ENCODE data around the gene ZC3H12C.

Gene ZC3H12C

DNA sequence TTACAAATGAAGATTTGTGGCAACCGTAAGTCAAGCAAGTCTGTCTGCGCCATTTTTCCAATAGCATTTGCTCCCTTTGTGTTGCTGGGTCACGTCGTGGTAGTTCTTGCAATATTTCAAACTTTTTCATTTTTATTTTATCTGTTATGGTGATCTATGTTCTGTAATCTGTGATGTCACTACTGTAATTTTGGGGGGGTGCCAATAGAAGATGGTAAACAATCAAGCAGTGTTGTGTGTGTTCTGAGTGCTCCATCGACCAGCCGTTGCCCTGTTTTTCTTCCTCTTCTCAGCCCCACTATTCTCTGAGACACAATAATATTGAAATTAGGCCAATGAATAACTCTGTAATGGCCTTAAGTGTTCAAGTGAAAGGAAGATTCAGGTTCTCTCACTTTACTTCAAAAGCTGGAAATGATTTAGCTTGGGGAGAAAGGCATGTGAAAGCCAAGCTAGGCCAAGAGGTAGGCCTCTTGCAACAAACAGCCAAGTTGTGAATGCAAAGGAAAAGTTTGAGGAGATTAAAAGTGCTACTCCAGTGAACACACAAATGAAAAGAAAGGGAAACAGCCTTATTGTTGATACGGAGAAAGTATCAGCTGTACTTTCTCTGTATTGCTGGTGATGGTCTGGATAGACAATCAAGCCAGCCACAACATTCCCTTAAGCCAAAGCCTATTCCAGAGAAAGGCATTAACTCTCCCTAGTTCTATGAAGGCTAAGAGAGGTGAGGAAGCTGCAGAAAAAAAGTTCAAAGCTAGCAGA is 7.5 kb downstream of the ZC3H12C start:
- no peak for DNase-seq

DNA sequence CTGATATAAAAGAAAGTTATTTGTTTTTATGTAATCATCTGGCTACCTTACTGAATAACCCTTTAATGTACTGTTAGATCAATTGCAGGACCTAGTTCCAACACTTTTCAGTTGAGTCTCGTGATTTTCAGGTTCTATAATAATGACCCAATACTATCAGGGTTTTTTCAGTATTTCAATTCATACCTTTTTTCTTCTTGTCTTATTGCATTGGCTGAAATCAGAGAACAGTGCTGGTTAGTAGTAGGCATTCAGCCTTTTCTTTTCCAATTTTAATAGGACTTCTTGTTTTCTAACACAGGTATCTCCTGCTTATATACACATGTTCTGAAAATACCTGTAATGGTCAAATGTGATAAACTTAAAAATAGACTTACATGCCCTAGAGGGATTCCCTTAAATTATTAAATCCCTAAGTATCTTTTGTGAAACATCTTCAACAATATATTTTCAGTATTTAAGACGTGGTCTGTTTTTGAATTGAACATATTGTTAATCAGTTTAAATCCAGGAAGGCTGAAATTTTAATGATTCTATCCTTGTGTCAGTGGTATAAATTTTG is 13.6 kb downstream of the ZC3H12C start:
- DNase-seq: no peak

DNA sequence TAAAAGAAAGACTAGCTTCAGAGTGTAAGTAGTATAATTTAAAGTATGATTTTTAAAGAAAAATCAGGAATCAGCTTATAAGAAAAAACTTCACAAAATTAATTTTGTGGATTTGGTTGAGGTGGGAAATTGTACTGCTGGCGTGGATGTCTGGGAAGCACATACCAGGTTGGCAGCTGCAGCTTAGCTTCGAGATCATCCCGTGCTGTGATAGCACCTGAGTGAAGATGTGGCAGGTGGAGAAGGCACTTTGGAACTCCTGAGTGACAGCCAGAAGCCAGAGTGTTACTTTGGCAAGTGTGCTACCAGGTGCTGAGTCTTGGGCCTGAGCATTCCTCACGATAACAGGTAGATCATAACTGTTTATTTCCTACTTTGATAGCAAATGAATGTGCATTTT is 17.7 kb downstream of the ZC3H12C start:
- no peak for DNase-seq

DNA sequence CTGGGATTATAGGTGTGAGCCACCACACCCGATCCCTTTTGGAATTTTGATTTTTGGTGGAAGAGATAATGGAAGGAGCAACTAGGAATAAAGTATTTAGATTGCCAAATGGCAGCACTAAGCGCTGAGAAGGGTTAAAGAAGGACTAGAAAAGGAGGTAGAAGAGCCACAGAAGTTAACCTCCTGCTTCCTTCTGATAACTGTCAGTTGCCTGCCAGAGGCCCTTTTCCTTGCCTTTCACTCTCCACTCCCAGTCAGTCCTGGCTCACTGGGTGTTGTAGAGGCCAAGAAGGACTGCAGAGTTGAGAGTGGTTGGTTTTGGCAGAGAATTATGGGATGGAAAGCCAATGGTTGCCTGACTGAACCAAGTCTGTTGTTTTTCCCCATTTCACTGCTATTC is 19.3 kb downstream of the ZC3H12C start:
- no peak for DNase-seq

DNA sequence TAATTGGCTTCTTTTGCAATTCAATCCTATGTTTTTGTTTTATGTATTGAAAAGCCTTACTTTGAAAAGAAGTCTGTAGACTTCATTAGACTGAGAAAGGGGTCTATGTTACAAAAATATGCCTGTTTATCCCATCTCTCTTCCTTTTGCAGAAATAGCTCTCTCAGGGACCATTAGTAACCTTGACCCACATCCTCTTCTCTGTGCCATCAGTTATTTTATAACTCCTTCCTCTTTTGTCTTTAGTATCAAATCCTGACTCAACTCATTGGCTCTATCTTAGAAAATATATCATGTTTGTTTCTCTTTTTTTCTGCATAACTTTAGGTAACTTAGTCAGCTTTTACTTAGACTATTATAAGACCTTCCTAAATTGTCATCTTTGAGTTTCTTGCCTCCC is 20.3 kb downstream of the ZC3H12C start:
- DNase-seq: no peak

DNA sequence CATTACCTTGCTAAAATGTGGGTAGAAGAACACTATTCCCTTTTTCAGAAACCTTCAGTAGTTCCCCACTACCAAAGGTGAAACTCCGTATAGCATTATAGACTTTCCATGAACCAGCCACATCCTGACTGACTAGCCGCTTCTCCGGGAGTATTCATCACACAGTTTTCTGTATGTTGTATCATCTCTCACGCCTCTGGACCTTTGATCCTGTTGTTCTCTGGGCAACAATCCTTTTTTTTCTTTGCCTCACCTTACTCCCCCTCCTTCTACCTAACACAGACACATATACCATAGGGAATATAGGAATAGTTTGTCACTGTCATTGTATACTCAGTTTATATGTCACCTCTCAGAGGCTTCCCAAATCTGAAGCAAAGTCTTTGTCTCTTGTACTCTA is 20.8 kb downstream of the ZC3H12C start:
- no peak for DNase-seq

DNA sequence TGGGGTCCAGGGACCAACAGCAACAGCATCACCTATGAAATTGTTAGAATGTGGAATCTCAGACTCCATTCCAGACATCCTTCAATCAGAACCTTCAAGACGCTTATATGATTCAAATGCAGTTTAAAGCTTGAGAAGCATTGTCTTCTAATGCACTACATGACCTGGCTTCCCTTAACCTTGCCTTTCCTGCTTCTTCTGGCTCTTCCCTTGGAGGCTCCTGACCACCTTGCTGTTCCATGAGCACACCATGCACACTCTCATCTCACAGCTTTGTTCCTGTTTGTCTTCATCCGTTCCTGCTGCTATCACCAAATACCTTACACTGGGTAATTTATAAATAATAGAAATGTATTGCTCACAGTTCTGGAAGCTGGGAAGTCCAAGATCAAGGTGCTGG is 26.1 kb downstream of the ZC3H12C start:
- no peak for DNase-seq

DNA sequence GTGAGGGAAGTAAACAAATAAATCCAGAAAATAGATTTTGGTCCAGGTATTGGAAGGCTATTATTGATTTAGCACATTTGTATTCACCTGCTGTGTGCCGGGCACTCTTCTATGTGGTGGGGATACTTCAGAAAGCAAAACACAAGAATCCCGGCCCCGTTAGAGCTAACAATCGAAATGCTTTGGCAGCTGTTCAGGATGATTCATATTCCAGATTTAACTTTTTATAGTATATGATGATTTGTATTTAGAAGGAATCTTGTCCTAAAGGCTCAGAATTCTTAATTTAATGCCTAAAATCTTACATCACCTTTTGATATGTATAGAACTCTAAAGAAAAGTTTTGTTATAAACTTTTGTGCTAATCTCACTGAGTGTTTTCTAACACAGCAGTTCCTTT is 28.0 kb downstream of the ZC3H12C start:
- DNase-seq: no peak

DNA sequence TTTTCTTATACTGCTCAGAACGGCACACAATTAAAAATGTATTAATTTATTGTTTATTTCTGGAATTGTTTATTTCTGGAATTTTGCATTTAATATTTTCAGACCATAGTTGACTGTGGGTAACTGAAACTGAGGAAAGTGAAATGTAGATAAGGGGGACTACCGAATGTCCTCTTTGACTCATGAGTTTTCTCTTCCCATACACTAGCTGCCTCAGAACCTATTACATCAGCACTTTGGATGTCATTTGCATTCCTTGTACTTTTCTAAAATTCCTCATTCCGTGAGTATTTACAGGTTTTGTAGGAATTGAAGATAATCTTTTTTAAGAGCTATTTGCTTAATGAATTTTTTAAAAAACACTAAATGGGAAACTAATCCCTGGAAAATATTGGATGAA is 29.8 kb downstream of the ZC3H12C start:
- no peak for DNase-seq

DNA sequence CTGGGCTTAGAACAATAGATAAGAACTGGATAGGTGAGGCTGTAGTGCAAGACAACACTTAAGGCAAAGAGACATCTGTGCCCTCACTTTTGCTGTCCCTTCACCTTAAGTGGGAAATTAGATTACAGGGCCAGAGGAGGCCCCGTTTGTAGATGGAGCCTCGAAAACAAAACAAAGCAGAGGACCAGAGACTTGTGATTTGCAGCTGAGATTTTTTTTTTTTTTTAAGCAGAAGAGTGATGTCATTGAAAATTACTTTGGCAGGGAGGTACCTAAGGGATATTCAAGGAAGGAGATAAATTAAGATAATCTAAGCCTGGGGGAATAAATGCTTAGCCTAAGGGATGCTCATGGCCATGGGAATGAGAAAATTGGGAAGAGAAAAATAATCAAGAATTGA is 31.4 kb downstream of the ZC3H12C start:
- DNase-seq: no peak

DNA sequence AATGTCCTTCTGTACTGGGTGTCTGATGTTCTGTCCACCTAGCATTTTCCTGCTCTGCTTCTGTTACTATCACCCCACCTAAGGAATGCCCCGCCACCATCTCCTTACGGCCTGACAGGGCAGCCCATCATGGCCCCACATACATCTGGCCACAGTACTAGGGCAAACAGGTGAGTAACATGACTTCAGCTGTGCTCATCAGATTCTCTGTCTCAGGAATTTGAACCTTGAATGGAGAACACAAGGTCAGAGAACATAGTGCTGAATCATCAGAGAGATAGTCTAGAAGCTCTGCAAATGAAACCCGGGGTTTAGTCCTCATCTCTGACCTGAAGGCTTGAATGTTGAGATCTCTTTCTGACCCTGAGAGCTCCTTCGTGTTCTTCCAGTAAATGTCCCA is 32.4 kb downstream of the ZC3H12C start:
- no peak for DNase-seq

DNA sequence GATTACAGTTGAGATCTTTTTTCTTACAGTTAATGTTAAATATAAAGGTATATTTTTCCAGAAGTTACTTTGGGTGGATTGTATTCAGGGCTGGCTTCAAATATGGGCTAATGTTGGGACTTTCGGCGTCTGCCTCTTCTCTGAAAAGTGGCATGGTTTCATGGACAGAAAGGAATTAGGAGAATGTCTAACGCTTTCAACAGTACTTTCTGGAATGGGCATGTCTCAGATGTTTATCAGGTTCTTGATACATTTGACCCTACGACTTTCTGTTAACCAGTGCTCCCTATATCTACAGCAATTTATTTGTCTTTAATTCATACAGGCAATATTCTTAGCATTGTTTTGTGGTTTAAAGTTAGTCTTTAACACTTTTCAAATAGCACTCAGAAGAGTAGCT is 33.7 kb downstream of the ZC3H12C start:
- no peak for DNase-seq

DNA sequence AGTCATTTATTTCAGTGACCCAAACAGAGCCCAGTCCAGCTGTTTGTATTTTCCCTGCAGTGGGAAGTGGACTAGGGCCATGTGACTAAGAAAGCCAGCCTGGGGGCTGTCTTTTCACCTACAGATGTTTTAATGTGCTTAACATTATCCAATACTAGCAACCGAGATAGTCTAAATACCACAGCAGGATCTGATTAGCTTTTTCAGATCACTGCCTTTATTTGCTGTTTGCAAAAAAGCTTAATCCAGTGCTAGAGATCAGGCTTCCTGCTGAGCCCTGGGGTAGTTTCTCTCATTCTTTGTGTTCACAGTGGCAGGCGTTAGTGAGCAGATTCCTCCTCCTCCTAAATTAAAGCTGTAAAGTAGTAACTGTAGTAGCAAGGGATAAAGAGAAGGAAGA is 35.0 kb downstream of the ZC3H12C start:
- peak; percentile 27 for DNase-seq

DNA sequence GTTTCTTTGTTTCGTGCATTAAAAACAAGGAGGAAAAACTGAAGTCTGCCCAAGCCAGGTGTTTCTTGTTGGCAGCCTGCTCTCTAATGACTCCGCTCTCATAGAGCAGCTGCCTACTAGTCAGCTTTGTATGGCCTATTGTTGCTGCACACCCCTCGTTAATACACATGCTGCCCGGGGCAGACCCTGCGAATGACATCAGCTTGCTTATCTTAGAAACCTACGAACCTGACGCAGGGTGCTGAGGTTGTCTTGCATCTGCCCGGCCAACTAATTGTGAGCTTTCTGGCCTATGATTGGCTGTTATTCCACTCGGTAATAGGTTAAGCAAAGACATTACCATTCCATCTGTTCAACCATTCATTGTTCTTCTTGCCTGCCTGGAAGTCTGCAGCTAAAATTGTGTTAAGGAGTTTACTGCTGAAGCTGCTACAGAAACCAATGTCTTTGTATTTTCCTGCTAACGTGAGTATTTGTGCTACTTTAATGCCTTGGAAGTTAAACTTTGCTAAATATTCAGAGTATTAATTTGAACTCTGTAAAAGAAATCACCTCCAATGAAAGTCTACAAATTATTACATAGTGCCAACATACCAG is 37.5 kb downstream of the ZC3H12C start:
- DNase-seq: peak; percentile 81

DNA sequence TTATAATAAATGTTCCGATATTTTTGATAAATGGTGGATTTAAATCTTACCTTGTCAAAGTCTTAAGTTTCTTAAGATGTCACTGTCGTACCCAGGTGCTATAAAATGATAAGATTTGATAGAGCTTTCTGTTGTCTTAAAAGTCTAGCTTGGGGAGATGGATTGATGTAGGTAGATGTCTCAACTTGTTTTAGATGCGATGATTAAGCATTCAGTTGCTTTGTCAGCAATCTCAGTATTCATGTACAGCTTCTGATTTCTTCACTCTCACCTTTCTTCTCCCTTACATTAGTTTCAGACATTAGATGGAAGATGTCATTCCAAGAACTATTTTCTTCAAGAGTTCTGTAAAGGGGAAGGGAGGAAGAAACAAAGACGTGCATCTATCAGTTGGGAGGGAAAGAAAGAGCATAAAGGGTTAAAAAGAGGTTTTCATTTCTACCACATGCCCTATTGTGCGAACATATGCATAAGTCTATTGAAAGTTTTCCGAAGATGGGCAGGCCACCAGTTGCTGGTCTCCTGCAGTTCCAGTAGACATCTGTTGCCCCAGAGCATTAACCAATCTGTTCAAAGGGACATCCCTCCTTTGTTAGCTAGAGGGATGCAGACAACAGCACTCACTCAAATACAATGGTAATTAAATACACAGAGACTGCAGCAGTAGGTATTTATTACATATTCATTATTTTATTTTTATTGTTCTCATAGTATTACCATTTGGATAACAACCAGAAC is 38.4 kb downstream of the ZC3H12C start:
- DNase-seq: no peak

DNA sequence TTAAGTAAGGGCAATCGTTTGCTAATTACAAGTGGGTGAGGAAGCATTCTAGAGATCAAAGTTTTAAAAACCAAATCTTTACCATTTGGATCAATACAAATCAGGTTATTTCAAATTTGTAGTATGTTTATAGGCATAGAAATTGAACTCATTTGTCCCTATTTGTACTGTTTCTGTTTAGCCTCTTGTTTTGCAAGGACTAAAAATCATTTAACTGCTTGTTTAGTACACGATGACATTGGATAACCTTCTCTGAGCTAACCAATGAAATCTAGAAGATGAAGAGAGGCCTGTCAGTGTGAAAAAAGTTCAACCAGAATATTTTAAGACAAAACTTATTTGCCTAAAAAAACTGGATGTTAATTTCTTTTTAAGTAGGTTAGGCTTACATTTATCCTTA is 40.0 kb downstream of the ZC3H12C start:
- DNase-seq: no peak

DNA sequence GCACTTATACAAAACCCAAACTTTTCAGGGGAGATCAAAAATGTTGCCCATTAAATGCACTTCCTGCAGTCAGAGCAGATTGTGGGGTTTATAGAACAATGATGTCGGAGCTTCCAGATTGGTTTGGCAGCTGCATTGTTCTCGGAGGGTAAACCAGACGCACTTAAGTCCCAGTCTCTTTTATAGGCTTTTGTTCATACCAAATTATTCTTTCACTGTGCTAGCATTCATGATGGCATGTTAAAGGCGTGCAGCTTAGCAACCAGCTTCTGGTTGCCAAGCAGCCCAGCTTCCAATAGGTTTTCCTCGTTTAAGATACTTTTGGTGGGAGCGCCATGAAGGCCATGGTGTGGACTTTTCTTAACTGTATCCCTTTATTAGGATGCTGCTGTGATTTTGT is 40.9 kb downstream of the ZC3H12C start:
- peak; percentile 45 for DNase-seq

DNA sequence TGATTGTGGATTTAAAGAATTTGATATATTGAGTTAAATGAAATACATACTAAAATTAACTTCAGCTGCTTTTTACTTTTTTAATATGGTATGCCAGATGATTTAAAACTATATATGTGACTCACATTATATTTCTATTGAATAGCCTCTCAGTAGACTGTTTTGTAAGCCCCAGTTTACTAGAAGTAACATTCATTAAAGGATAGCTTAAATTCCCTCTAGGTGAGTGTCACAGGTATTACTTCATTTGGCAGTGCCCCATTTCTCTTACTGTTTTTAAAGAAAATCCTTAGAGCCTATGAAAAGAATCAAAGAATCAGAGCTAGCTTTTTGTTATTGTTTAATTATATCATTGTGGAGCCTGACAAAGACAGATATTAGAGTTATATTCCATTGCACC is 48.6 kb downstream of the ZC3H12C start:
- DNase-seq: no peak

DNA sequence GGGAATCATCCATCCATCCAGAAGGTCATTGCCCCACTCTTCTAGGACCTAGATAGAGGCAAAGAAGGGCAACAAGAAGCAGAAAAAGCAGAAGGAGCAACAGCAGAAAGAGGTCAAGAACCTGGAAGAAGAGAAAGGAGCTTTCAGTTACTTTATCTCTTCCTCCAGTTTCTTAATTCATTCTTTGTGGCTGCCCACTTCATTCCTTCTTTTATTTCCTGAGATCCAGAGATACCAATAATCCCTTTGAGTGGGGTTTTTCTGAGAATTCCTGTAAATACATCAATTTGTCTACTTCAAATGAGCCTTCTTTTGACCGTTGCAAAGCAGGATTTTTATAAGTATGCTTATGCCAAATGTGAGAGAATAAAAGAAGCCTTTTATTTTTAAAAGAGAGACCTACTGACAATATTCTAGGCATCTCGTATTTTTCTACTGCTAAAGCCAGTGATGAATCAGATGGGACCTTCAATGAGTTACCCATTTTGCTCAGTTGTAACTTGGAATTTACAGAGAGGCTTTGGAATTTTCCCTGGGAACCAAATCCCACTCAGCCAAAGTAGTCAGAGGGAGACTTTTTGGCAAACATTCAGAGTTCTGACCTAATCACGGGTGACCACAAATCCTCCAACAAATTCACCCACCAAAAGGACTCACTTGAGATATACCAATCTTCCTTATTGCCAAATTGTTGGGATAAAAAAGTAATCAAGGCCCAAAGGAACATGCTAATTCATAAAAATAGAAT is 54.9 kb downstream of the ZC3H12C start:
- DNase-seq: no peak

DNA sequence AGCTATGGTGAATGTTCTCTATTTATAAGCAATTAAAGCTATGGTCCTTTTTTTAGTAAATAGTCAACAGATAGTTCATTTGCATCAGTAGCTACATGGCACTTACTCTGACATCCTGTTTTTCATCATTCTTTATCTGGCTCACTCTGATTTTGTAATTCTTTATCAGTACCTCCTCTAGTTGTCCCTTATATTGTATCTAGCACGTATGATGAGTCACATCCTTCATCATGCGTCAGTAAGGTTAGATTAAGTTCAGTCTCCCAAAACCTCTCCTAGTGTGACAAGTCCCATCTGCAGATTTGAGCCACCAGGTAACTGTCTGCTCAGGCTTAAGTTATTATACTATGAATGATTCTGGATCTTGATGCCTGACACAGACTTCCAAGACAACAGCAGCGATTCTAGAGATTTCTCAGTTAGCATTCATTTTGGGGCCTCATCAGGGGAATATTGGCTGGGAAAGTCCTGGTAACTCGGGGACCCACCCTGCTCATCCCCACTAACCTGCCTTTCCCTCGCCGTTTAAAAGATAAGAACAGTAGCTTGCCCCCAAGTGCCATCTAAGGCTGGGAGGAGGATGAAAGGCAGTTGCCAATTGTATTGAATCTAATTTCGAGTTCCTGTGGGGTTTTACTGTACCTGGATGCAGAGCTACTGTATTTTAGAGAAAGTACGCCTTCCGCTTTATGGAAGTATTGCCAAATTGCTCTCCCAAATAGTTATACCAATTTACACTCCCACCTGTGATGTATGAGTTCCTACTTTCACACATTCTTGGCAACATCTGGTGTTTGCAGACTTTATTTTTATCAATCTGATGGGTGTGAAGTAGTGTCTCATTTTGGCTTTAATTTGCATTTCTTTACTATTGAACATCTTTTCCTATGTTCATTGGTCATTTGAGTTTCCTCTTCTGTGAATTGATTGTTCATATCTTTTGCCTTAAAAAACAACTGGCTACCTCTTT is 55.9 kb downstream of the ZC3H12C start:
- no peak for DNase-seq

DNA sequence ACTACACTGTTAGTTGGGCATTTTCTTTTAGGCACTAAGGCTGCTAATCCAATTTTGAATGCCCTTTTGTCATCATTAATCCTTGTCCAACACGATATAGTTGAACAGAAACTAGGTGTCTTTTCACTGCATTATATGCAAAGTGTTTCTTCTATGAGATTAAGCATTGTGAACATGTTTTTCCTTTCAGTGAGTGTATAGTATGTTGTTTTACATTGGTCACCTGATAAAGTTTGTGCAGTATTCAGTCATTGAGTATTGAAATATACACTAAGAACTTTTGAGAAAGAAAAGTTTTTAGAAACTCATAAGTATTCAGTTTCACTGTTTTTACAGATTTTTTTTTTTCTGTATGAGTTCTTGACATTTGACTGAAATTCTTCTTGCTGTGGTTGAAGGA is 59.0 kb downstream of the ZC3H12C start:
- no peak for DNase-seq

DNA sequence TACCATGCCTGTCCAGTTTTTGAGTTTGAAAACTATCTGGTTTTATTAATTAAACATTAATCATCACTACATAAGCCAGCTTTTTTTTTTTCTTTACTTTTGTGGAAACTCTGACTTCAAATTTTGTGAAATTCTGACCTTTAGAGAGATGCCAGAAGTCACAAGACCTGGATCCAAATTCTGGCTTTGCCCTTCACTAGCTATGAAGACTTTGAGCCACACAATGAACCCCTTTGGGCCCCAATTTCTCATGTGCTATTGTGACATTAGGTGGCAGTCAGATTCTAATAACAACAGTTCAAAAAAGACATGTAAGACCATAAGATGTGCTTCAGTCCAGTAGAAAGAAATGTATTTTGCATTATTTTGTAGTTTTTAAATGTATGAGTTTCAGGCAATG is 60.3 kb downstream of the ZC3H12C start:
- no peak for DNase-seq

Data from DMS79 treated with DMSO at 0.1 percent for 48 hours (cell line).